Testis (tissue), 3 donors: ENCODE data around the gene YPEL1. TPM values are rescaled to one million over a fixed set of nuclear protein-coding genes. Genes with fewer than 3 reads are reported as not detected.

Source experiments
- DNase-seq: peaks from one replicate; pipeline ENCODE4 v3.0.0-alpha.2; 2019
- H3K27ac ChIP-seq, 2 donors: fragments of 200-600 bp; sonication (generic); one replicate each; pipeline ENCODE4 v1.5.1; 2019
- H3K27me3 ChIP-seq: fragments of 200-600 bp; sonication (generic); one replicate; pipeline ENCODE4 v1.5.1; 2019
- H3K36me3 ChIP-seq: fragments of 200-600 bp; sonication (generic); one replicate; pipeline ENCODE4 v1.5.1; 2017; ENCODE audit warnings: low read depth; ENCODE audit errors: missing control alignments
- H3K4me1 ChIP-seq: fragments of 200-600 bp; sonication (generic); one replicate; pipeline ENCODE4 v1.5.1; 2019
- H3K4me3 ChIP-seq, 2 donors: fragments of 200-600 bp; sonication (generic); one replicate each; pipeline ENCODE4 v1.5.1; 2017 to 2019
- H3K9me3 ChIP-seq: fragments of 200-600 bp; sonication (generic); one replicate; pipeline ENCODE4 v1.5.1; 2017
- POLR2A ChIP-seq: fragments of 450-650 bp; IDR thresholded peaks from one replicate; pipeline ENCODE4 v1.6.1; 2017; ENCODE audit warnings: antibody characterized with exemption, mild to moderate bottlenecking, moderate library complexity
- WGBS, 2 donors: methylation state at CpG; one replicate each; pipeline ENCODE4 v1.1.5; 2018; 5-methylcytosine and 5-hydroxymethylcytosine counted together
- intact Hi-C: fragments of 100-400 bp; cut with DNase I; formaldehyde crosslinking; loops from one replicate; pipeline ENCODE4 v1.15.1; 2023; ENCODE audit warnings: low total_unique reads
- polyA plus RNA-seq: library from polyadenylated mRNA; stranded (reverse); fragments of 350-450 nt; fragmentation: Illumina TruSeq; extraction: RNeasy Lipid Tissue Mini Kit (QIAGEN cat#74804); gene quantifications from one replicate; pipeline ENCODE4 v1.2.3, GENCODE V29; 2014; ENCODE audit warnings: low read depth, low replicate concordance; ENCODE audit not compliant: insufficient read depth
- total RNA-seq, 2 donors: library from RNA; depleted of rRNA; stranded (reverse); fragments of >200 nt; gene quantifications; one replicate each; pipeline ENCODE4 v1.2.3, GENCODE V29; 2016
- TF ChIP-seq, protein P1 (sequence below), 3 experiments: fragments of 450-650 bp in 2 of 3; fragments of 200-600 bp in 1 of 3; sonication (generic) in 1 of 3; IDR thresholded peaks; one replicate each; pipeline ENCODE4 v1.5.1; 2016 to 2019; ENCODE audit warnings: antibody characterized with exemption in 3 of 3, mild to moderate bottlenecking in 2 of 3, moderate library complexity in 1 of 3

YPEL1 gene
- total and polyA plus RNA-seq, 3 donors from 2014 or later, result 83.6 to 169 (median 168) TPM

DNA sequence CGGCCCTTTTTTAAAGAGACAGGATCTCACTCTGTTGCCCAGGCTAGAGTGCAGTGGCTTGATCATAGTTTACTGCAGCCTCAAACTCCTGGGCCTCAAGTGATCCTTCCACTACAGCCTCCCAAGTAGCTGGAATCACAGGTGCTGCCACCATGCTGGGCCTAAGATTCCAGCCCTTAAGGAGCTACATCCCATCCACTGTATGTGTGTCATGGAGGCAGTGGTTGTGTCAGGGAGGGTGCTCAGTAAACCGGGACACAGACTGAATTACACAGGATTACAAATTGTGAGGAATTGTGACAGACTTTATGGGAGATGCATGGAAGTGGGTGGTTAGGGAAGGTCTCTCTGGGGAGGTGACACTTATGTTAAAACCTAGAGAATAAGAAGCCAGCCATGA lies 71.9 kb downstream of the YPEL1 start:
- Histone ChIP-seq H3K36me3 (no peaks in the 10 kb centered on the region), H3K4me1 (peaks cover 6% of the 10 kb centered on the region), H3K27me3 (no peaks in the 10 kb centered on the region), H3K9me3 (no peaks in the 10 kb centered on the region), H3K27ac (no peak overlapping the region), H3K4me3 (no peak overlapping the region)
- intact Hi-C loops, result no loop called here
- no peak for DNase-seq
- TF ChIP-seq, protein P1, sequence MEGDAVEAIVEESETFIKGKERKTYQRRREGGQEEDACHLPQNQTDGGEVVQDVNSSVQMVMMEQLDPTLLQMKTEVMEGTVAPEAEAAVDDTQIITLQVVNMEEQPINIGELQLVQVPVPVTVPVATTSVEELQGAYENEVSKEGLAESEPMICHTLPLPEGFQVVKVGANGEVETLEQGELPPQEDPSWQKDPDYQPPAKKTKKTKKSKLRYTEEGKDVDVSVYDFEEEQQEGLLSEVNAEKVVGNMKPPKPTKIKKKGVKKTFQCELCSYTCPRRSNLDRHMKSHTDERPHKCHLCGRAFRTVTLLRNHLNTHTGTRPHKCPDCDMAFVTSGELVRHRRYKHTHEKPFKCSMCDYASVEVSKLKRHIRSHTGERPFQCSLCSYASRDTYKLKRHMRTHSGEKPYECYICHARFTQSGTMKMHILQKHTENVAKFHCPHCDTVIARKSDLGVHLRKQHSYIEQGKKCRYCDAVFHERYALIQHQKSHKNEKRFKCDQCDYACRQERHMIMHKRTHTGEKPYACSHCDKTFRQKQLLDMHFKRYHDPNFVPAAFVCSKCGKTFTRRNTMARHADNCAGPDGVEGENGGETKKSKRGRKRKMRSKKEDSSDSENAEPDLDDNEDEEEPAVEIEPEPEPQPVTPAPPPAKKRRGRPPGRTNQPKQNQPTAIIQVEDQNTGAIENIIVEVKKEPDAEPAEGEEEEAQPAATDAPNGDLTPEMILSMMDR (IDR thresholded peaks at IDR 0.05), result no peak
- TF ChIP-seq POLR2A, result no peak
- 85 to 91% methylated on average over 1 to 2 of the region's 2 CpGs for WGBS, 2 donors

DNA sequence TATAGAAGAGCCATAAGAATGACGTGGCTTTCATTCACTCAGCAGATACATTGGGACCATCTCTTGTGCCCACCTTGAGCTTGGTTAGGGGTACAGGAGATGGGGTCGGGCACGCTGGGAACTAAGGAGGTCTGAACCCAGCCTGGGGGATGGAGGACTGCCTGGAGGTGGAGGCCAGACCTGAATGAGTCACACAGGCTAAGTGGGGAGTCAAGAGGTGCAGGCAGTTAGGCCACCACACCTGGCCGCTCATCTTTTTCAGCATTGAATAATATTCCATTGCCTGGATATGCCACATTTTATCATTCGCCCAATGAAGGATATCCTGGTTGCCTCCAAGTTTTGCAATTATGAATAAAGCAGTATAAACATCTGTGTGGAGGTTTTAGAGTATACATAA lies 73.6 kb downstream of the YPEL1 start:
- H3K9me3 ChIP-seq, result no peaks in the 10 kb centered on the region
- intact Hi-C loops, result no loop called here
- TF ChIP-seq, protein P1 (IDR thresholded peaks at IDR 0.05), result no peak
- no peak for TF ChIP-seq POLR2A
- H3K4me1 ChIP-seq, result peaks cover 6% of the 10 kb centered on the region
- H3K27ac ChIP-seq, result no peak overlapping the region
- no peak overlapping the region for H3K4me3 ChIP-seq
- 91 to 94% methylated on average over 5 of the region's 5 CpGs for WGBS, 2 donors
- no peak for DNase-seq
- H3K36me3 ChIP-seq, result no peaks in the 10 kb centered on the region
- no peaks in the 10 kb centered on the region for H3K27me3 ChIP-seq

DNA sequence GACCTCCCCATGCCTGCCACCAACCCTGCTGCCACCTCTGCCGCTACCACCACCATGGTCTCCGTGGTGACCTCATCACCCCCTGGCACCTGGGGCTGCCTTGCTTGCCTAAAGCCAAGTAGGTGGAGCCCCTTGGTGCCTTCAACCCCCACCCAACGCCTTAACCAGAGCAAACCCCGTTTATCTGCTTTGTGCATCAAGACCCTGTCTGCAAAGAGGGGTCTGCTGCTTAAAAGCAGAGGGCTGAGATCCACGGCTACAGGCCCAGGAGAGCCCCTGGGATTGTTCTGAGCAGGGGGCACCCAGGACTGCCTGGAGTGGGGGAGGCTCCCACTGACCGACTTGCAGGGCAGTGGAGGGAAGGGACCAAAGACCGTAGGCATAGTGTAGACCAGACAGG lies 74.7 kb downstream of the YPEL1 start:
- no peak for DNase-seq
- Histone ChIP-seq H3K9me3 (no peaks in the 10 kb centered on the region), H3K27me3 (no peaks in the 10 kb centered on the region), H3K4me1 (peaks cover 6% of the 10 kb centered on the region), H3K36me3 (no peaks in the 10 kb centered on the region), H3K4me3 (no peak overlapping the region), H3K27ac (no peak overlapping the region)
- TF ChIP-seq, protein P1 (IDR thresholded peaks at IDR 0.05), result no peak
- no peak for TF ChIP-seq POLR2A
- intact Hi-C loops, result no loop called here
- WGBS, 2 donors, result 72 to 78% methylated on average over 5 to 7 of the region's 7 CpGs

DNA sequence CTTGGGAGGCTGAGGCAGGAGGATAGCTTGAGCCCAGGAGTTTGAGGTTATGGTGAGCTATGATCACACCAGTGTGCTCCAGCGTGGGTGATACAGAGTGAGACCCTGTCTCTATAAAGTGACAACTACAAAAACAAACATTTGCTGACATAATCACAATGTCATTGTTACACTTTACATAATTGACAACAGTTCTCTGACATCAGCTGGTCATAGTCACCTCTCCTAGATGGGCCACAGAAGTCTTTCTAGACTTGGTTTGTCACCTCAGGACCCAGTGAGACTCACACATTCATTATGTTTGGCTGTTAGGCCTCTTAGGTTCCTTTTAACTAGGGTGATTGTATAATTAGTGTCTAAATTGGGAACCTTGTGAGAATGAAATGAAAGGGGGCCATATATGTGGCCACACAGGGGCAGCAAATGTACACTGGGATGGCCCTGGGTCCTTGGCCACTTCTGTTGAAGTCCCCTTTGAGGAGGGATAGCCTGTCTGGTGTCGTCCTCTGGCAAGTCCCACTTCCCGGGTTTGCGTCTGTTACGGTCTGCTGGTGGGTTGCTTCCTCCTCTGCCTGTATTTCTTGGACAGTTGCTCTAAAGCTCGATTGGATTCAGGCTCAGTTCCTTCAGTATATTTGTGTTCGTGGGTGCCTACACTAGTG lies 75.6 kb downstream of the YPEL1 start:
- TF ChIP-seq, protein P1 (IDR thresholded peaks at IDR 0.05), result no peak
- no peak for TF ChIP-seq POLR2A
- Histone ChIP-seq H3K4me3 (no peak overlapping the region), H3K27ac (no peak overlapping the region), H3K36me3 (no peaks in the 10 kb centered on the region), H3K9me3 (no peaks in the 10 kb centered on the region), H3K27me3 (no peaks in the 10 kb centered on the region), H3K4me1 (no peaks in the 10 kb centered on the region)
- intact Hi-C loops, result no loop called here
- WGBS, 2 donors, result 84 to 89% methylated on average over 7 of the region's 7 CpGs
- no peak for DNase-seq
